ENCODE data around the gene SYTL5. TPM values are rescaled to one million over a fixed set of nuclear protein-coding genes. Genes with fewer than 3 reads are reported as not detected.

SYTL5 gene
- total RNA-seq, 1 donor from 2014 or later = 8.4 TPM

- Histone ChIP-seq H3K4me3 (ENCODE audit: insufficient read depth, low read depth, low read length) (no peak overlapping the region), H3K36me3 (ENCODE audit: insufficient read depth, low read length) (no peaks in the 10 kb centered on the region), H3K9ac (ENCODE audit: low read length) (no peak overlapping the region), H4K20me1 (ENCODE audit: insufficient read depth, low read length) (no peaks in the 10 kb centered on the region), H3K9me3 (ENCODE audit: insufficient read depth, low read depth, low read length) (no peaks in the 10 kb centered on the region), H3K4me1 (ENCODE audit: insufficient read depth, low read length) (peaks cover 3% of the 10 kb centered on the region), H3K4me2 (ENCODE audit: low read length) (peak overlapping the region; percentile 34), H2AFZ (ENCODE audit: low read depth, low read length) (no peak overlapping the region), H3K27me3 (ENCODE audit: insufficient read depth, low read length) (no peaks in the 10 kb centered on the region), H3K79me2 (ENCODE audit: insufficient read depth, low read length) (no peaks in the 10 kb centered on the region), H3K27ac (ENCODE audit: low read depth, low read length) (peak overlapping the region; percentile 10)
- Mint-ChIP-seq H3K4me1 (ENCODE audit: low read depth, unreplicated experiment) (peaks cover 19% of the 10 kb centered on the region), H3K27me3 (ENCODE audit: low read depth, unreplicated experiment) (no peaks in the 10 kb centered on the region), H3K36me3 (ENCODE audit: low read depth, unreplicated experiment) (peaks cover 2% of the 10 kb centered on the region), H3K4me3 (ENCODE audit: unreplicated experiment) (no peak overlapping the region), H3K9me3 (ENCODE audit: unreplicated experiment) (no peaks in the 10 kb centered on the region), H3K27ac (ENCODE audit: unreplicated experiment) (peak overlapping the region; percentile 86)
- DNase-seq (ENCODE audit: low read depth) = peak; percentile 92
- FAIRE-seq = peak; percentile 84
- no peak for TF ChIP-seq CTCF (IDR thresholded peaks at IDR 0.05; ENCODE audit: insufficient read depth, low read depth, low read length)
- TF ChIP-seq EZH2 (IDR thresholded peaks at IDR 0.05; ENCODE audit: insufficient read depth, low read length) = no peak
Observed at GRCh38 chrX:38151441-38151840, 145.1 kb downstream of the SYTL5 start.

GRCh38 chrX:38154340-38154739 is 148.0 kb downstream of the SYTL5 start:
- H3K4me3 Mint-ChIP-seq (ENCODE audit: unreplicated experiment) = no peak overlapping the region
- H3K27me3 Mint-ChIP-seq (ENCODE audit: low read depth, unreplicated experiment) = no peaks in the 10 kb centered on the region
- TF ChIP-seq EZH2 (IDR thresholded peaks at IDR 0.05; ENCODE audit: insufficient read depth, low read length) (no peak), CTCF (IDR thresholded peaks at IDR 0.05; ENCODE audit: insufficient read depth, low read depth, low read length) (no peak)
- DNase-seq (ENCODE audit: low read depth) (no peak), FAIRE-seq (no peak)
- H3K79me2 ChIP-seq (ENCODE audit: insufficient read depth, low read length) = no peaks in the 10 kb centered on the region
- H3K27me3 ChIP-seq (ENCODE audit: insufficient read depth, low read length) = no peaks in the 10 kb centered on the region
- H3K4me1 Mint-ChIP-seq (ENCODE audit: low read depth, unreplicated experiment) = peaks cover 15% of the 10 kb centered on the region
- no peak overlapping the region for H3K27ac Mint-ChIP-seq (ENCODE audit: unreplicated experiment)
- no peak overlapping the region for H3K4me2 ChIP-seq (ENCODE audit: low read length)
- H2AFZ ChIP-seq (ENCODE audit: low read depth, low read length) = no peak overlapping the region
- H3K9me3 ChIP-seq (ENCODE audit: insufficient read depth, low read depth, low read length) = no peaks in the 10 kb centered on the region
- peaks cover 1% of the 10 kb centered on the region for H3K36me3 Mint-ChIP-seq (ENCODE audit: low read depth, unreplicated experiment)
- H3K9me3 Mint-ChIP-seq (ENCODE audit: unreplicated experiment) = no peaks in the 10 kb centered on the region
- H3K27ac ChIP-seq (ENCODE audit: low read depth, low read length) = no peak overlapping the region
- peaks cover 3% of the 10 kb centered on the region for H3K4me1 ChIP-seq (ENCODE audit: insufficient read depth, low read length)
- H4K20me1 ChIP-seq (ENCODE audit: insufficient read depth, low read length) = no peaks in the 10 kb centered on the region
- H3K4me3 ChIP-seq (ENCODE audit: insufficient read depth, low read depth, low read length) = no peak overlapping the region
- no peak overlapping the region for H3K9ac ChIP-seq (ENCODE audit: low read length)
- H3K36me3 ChIP-seq (ENCODE audit: insufficient read depth, low read length) = no peaks in the 10 kb centered on the region

GRCh38 chrX:38154818-38155217 is 148.5 kb downstream of the SYTL5 start:
- FAIRE-seq = no peak
- peaks cover 3% of the 10 kb centered on the region for H3K4me1 ChIP-seq (ENCODE audit: insufficient read depth, low read length)
- no peaks in the 10 kb centered on the region for H4K20me1 ChIP-seq (ENCODE audit: insufficient read depth, low read length)
- Mint-ChIP-seq H3K36me3 (ENCODE audit: low read depth, unreplicated experiment) (peaks cover 1% of the 10 kb centered on the region), H3K9me3 (ENCODE audit: unreplicated experiment) (no peaks in the 10 kb centered on the region), H3K4me3 (ENCODE audit: unreplicated experiment) (no peak overlapping the region), H3K27ac (ENCODE audit: unreplicated experiment) (no peak overlapping the region), H3K27me3 (ENCODE audit: low read depth, unreplicated experiment) (no peaks in the 10 kb centered on the region), H3K4me1 (ENCODE audit: low read depth, unreplicated experiment) (peaks cover 15% of the 10 kb centered on the region)
- H3K4me3 ChIP-seq (ENCODE audit: insufficient read depth, low read depth, low read length) = no peak overlapping the region
- no peak overlapping the region for H3K9ac ChIP-seq (ENCODE audit: low read length)
- H3K9me3 ChIP-seq (ENCODE audit: insufficient read depth, low read depth, low read length) = no peaks in the 10 kb centered on the region
- H2AFZ ChIP-seq (ENCODE audit: low read depth, low read length) = no peak overlapping the region
- H3K27ac ChIP-seq (ENCODE audit: low read depth, low read length) = no peak overlapping the region
- TF ChIP-seq CTCF (IDR thresholded peaks at IDR 0.05; ENCODE audit: insufficient read depth, low read depth, low read length) = no peak
- TF ChIP-seq EZH2 (IDR thresholded peaks at IDR 0.05; ENCODE audit: insufficient read depth, low read length) = no peak
- H3K79me2 ChIP-seq (ENCODE audit: insufficient read depth, low read length) = no peaks in the 10 kb centered on the region
- H3K36me3 ChIP-seq (ENCODE audit: insufficient read depth, low read length) = no peaks in the 10 kb centered on the region
- H3K4me2 ChIP-seq (ENCODE audit: low read length) = no peak overlapping the region
- DNase-seq (ENCODE audit: low read depth) = no peak
- H3K27me3 ChIP-seq (ENCODE audit: insufficient read depth, low read length) = no peaks in the 10 kb centered on the region
